SU-DHL-6 (cell line): ENCODE data around the gene GATAD2A.
"Not testable (repeated sequence)": the region's sequence is repeated elsewhere in the genome, so short reads cannot be mapped to it uniquely, and the experiment has no call there.

Experiments
- H2AFZ ChIP-seq: fragments of 200-600 bp; sonication (generic); 2 replicates; pipeline ENCODE4 v1.6.1; 2014; ENCODE audit warnings: low read depth, mild to moderate bottlenecking, moderate library complexity, mixed read lengths, antibody characterized with exemption, low read length; ENCODE audit not compliant: severe bottlenecking
- H3F3A ChIP-seq: fragments of 200-600 bp; shearing (Covaris generic); 2 replicates; pipeline ENCODE4 v1.6.0; 2016; ENCODE audit warnings: antibody characterized with exemption, mild to moderate bottlenecking; ENCODE audit not compliant: insufficient read depth
- H3K27ac ChIP-seq: fragments of 200-600 bp; sonication (generic); 2 replicates; pipeline ENCODE4 v1.5.1; 2016; ENCODE audit warnings: low read depth, mild to moderate bottlenecking, low read length, moderate library complexity, mixed read lengths
- H3K27me3 ChIP-seq: fragments of 200-600 bp; sonication (generic), shearing (Covaris generic); 2 replicates; pipeline ENCODE4 v1.6.0; 2014; ENCODE audit warnings: mild to moderate bottlenecking, low read length
- H3K36me3 ChIP-seq: fragments of 200-600 bp; sonication (generic); 2 replicates; pipeline ENCODE4 v1.6.1; 2014; ENCODE audit warnings: mild to moderate bottlenecking, low read length, mixed read lengths
- H3K4me2 ChIP-seq: fragments of 300-600, 200-600 bp; shearing (Covaris generic), sonication (generic); 2 replicates; pipeline ENCODE4 v1.6.0; 2014; ENCODE audit warnings: low read length, low read depth, mild to moderate bottlenecking; ENCODE audit not compliant: poor library complexity, severe bottlenecking
- H3K4me3 ChIP-seq: fragments of 200-600 bp; sonication (generic); 2 replicates; pipeline ENCODE4 v1.5.1; 2014; ENCODE audit warnings: antibody characterized with exemption, low read length, mild to moderate bottlenecking, mixed read lengths; ENCODE audit not compliant: insufficient read depth, poor library complexity, severe bottlenecking
- H3K79me2 ChIP-seq: fragments of 200-600 bp; sonication (generic); 2 replicates; pipeline ENCODE4 v1.6.1; 2014; ENCODE audit warnings: mild to moderate bottlenecking, low read length, moderate library complexity; ENCODE audit not compliant: insufficient read depth
- H3K9ac ChIP-seq: fragments of 200-600 bp; sonication (generic); 2 replicates; pipeline ENCODE4 v1.7.0; 2014; ENCODE audit warnings: mild to moderate bottlenecking, low read length
- H3K9me2 ChIP-seq: fragments of 200-600 bp; sonication (generic); replicated peaks from 2 replicates; pipeline ENCODE4 v1.6.1; 2014; ENCODE audit warnings: low read length; ENCODE audit not compliant: insufficient read depth
- H3K9me3 ChIP-seq: fragments of 200-600 bp; sonication (generic); 2 replicates; pipeline ENCODE4 v1.6.1; 2014; ENCODE audit warnings: low read length, mixed read lengths; ENCODE audit not compliant: insufficient read depth
- H4K20me1 ChIP-seq: fragments of 200-600 bp; sonication (generic); 2 replicates; pipeline ENCODE4 v1.6.1; 2014; ENCODE audit warnings: low read depth, mild to moderate bottlenecking, antibody characterized with exemption, low read length, moderate library complexity, mixed read lengths
- EZH2phosphoT487 ChIP-seq: fragments of 200-600 bp; sonication (generic), shearing (Covaris generic); conservative IDR thresholded peaks from 2 replicates; pipeline ENCODE4 v1.6.1; 2018; ENCODE audit warnings: mild to moderate bottlenecking, antibody characterized with exemption, low read length, moderate library complexity, mixed read lengths
- TF ChIP-seq, protein P1 (sequence below): fragments of 200-600 bp; sonication (generic); IDR thresholded peaks from one replicate; pipeline ENCODE4 v1.5.1; 2017; ENCODE audit warnings: antibody characterized with exemption, mild to moderate bottlenecking, low read length, moderate library complexity; ENCODE audit not compliant: insufficient read depth, poor library complexity, severe bottlenecking

Gene GATAD2A

GRCh38 chr19:19387108-19387507 lies 18.4 kb upstream of the GATAD2A start:
- H3K9me3 ChIP-seq = no peaks in the 10 kb centered on the region
- no peak overlapping the region for H2AFZ ChIP-seq
- H3K27ac ChIP-seq = no peak overlapping the region
- peak overlapping the region; percentile 92 for H3K4me3 ChIP-seq
- peaks cover 62% of the 10 kb centered on the region for H3K79me2 ChIP-seq
- peak overlapping the region; percentile 92 for H3K4me2 ChIP-seq
- no peaks in the 10 kb centered on the region for H3K36me3 ChIP-seq
- H4K20me1 ChIP-seq = peaks cover 4% of the 10 kb centered on the region; the same call in 1 of the 2 replicates
- H3K9ac ChIP-seq = peak overlapping the region; percentile 99
- 0 out of 2 replicates have a peak, but pooled peaks cover 6% of the 10 kb centered on the region for H3F3A ChIP-seq
- TF ChIP-seq, protein P1, sequence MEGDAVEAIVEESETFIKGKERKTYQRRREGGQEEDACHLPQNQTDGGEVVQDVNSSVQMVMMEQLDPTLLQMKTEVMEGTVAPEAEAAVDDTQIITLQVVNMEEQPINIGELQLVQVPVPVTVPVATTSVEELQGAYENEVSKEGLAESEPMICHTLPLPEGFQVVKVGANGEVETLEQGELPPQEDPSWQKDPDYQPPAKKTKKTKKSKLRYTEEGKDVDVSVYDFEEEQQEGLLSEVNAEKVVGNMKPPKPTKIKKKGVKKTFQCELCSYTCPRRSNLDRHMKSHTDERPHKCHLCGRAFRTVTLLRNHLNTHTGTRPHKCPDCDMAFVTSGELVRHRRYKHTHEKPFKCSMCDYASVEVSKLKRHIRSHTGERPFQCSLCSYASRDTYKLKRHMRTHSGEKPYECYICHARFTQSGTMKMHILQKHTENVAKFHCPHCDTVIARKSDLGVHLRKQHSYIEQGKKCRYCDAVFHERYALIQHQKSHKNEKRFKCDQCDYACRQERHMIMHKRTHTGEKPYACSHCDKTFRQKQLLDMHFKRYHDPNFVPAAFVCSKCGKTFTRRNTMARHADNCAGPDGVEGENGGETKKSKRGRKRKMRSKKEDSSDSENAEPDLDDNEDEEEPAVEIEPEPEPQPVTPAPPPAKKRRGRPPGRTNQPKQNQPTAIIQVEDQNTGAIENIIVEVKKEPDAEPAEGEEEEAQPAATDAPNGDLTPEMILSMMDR = no peak
- no peak for TF ChIP-seq EZH2phosphoT487
- H3K9me2 ChIP-seq = no peaks in the 10 kb centered on the region
- no peaks in the 10 kb centered on the region for H3K27me3 ChIP-seq

DNA sequence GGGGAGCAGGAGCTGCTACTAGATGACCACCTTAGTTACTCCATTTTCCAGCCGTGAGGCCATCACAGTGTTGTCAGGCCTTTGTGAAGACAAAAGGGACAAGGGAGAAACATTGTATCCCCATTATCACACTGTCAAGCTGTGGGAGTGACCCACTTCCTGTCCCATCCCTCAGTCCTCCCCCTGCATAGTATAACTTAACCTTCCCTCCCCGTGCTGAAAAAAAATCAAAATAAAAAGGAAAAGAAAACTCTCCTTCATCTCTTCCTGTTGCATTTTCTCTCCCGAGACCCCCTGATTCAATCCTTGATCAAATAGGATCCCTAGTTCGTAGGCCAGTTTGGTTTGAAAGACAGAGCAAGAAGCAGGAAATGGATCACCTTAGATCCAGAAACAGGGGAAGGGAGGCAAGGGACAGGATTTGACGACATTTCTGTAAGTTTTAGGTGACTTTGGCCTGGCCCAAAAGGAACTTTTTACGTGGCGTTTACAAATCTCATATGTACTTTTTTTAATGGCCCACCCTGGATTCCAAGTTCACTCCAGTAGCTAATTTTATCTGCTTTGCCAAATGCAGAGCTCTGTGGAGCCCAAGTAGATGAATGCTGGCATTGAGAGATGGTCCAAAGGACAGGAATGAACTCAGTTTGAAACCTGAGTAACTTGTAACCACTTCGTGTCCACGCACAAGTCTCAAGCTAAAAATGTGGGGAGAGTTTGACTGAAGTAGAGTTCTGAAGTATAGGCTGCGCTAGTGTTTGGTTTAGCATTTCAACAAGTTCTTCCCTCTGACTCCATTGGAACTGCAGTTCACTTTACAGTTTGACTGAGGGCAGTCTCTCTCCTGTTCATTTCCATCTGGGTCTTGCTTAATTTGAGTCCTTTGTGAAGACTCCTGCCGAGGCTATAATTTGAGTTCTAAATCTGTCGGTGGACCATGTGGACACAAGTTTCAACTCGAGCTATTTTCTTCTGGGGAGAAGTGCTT lies 16.6 kb upstream of the GATAD2A start:
- Histone ChIP-seq H4K20me1 (peaks cover 4% of the 10 kb centered on the region; the same call in 1 of the 2 replicates), H3K9me3 (no peaks in the 10 kb centered on the region), H3K27me3 (no peaks in the 10 kb centered on the region), H3K4me3 (no peak overlapping the region), H3K4me2 (peak overlapping the region; percentile 34), H2AFZ (no peak overlapping the region), H3K9ac (no peak overlapping the region), H3K79me2 (peaks cover 79% of the 10 kb centered on the region), H3F3A (0 out of 2 replicates have a peak, but pooled peaks cover 6% of the 10 kb centered on the region), H3K27ac (no peak overlapping the region), H3K36me3 (no peaks in the 10 kb centered on the region), H3K9me2 (no peaks in the 10 kb centered on the region)
- no peak for TF ChIP-seq EZH2phosphoT487
- TF ChIP-seq, protein P1 = no peak

DNA sequence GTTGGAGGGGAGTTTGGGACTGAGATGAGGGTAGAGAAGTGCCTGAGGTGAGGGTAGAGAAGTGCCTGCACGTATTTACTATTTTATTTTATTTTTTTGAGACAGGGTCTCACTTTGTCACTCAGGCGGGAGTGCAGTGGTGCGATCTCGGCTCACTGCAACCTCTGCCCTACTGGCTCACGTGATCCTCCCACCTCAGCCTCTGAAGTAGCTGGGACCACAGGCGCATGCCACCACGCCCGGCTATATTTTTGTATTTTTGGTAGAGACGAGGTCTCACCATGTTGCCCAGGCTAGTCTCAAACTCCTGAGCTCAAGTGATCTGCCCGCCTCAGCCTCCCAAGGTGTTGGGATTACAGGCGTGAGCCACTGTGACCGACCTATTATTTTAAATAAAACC lies 15.8 kb upstream of the GATAD2A start:
- Histone ChIP-seq H3K79me2 (peaks cover 88% of the 10 kb centered on the region), H3K4me2 (peak overlapping the region; percentile 34)
- H3K9me2 ChIP-seq, H3K4me3 ChIP-seq, H3K36me3 ChIP-seq, H3F3A ChIP-seq, H4K20me1 ChIP-seq, H3K27me3 ChIP-seq, H3K9me3 ChIP-seq, H3K9ac ChIP-seq, H3K27ac ChIP-seq, H2AFZ ChIP-seq: not testable (repeated sequence)

GRCh38 chr19:19394333-19394732 lies 11.1 kb upstream of the GATAD2A start:
- H3K27me3 ChIP-seq, H2AFZ ChIP-seq, H4K20me1 ChIP-seq, H3K36me3 ChIP-seq, H3K9me2 ChIP-seq, H3K27ac ChIP-seq, H3K9ac ChIP-seq, H3K4me3 ChIP-seq, H3K9me3 ChIP-seq, H3F3A ChIP-seq: not testable (repeated sequence)
- H3K4me2 ChIP-seq = peak overlapping the region; percentile 4
- H3K79me2 ChIP-seq = peaks cover 91% of the 10 kb centered on the region
